MM.1S (cell line): ENCODE data around the gene FNDC1.

Source experiments
- DNase-seq: peaks from one replicate; pipeline ENCODE4 v3.0.0-alpha.2; 2015
- H2AFZ ChIP-seq: fragments of 300-600 bp; sonication (generic); 2 replicates; pipeline ENCODE4 v1.6.0; 2016; ENCODE audit warnings: antibody characterized with exemption, low read length
- H3F3A ChIP-seq: fragments of 300-600 bp; sonication (generic); 2 replicates; pipeline ENCODE4 v1.6.1; 2016; ENCODE audit warnings: mild to moderate bottlenecking, antibody characterized with exemption, low read length, moderate library complexity, mixed read lengths; ENCODE audit not compliant: insufficient read depth
- H3K27ac ChIP-seq: fragments of 300-600 bp; sonication (generic); 2 replicates; pipeline ENCODE4 v1.5.1; 2016; ENCODE audit warnings: mild to moderate bottlenecking, low read length
- H3K27me3 ChIP-seq: fragments of 300-600 bp; sonication (generic); replicated peaks from 2 replicates; pipeline ENCODE4 v1.6.0; 2016; ENCODE audit warnings: low read length; ENCODE audit not compliant: insufficient read depth
- H3K36me3 ChIP-seq: fragments of 300-600 bp; sonication (generic); replicated peaks from 2 replicates; pipeline ENCODE4 v1.6.1; 2016; ENCODE audit warnings: mild to moderate bottlenecking, low read length, mixed read lengths; ENCODE audit not compliant: insufficient read depth
- H3K4me1 ChIP-seq: fragments of 300-600 bp; sonication (generic); 2 replicates; pipeline ENCODE4 v1.6.1; 2016; ENCODE audit warnings: low read length, mixed read lengths
- H3K4me2 ChIP-seq: fragments of 300-600 bp; sonication (generic); 2 replicates; pipeline ENCODE4 v1.6.0; 2016; ENCODE audit warnings: low read depth, low read length
- H3K4me3 ChIP-seq: fragments of 300-600 bp; sonication (generic); 2 replicates; pipeline ENCODE4 v1.5.1; 2016; ENCODE audit warnings: low read length, mixed read lengths
- H3K79me2 ChIP-seq: fragments of 300-600 bp; sonication (generic); 2 replicates; pipeline ENCODE4 v1.6.1; 2016; ENCODE audit warnings: mixed run types, low read length, mixed read lengths
- H3K9ac ChIP-seq: fragments of 300-600 bp; sonication (generic); 2 replicates; pipeline ENCODE4 v1.6.1; 2016; ENCODE audit warnings: low read length, mixed read lengths
- H3K9me2 ChIP-seq: fragments of 300-600 bp; sonication (generic); replicated peaks from 2 replicates; pipeline ENCODE4 v1.6.1; 2016; ENCODE audit warnings: mild to moderate bottlenecking, low read length, mixed read lengths; ENCODE audit not compliant: insufficient read depth
- H3K9me3 ChIP-seq: fragments of 300-600 bp; sonication (generic); replicated peaks from 2 replicates; pipeline ENCODE4 v1.6.1; 2016; ENCODE audit warnings: mild to moderate bottlenecking, low read length, mixed read lengths; ENCODE audit not compliant: insufficient read depth
- H4K20me1 ChIP-seq: fragments of 300-600 bp; sonication (generic); 2 replicates; pipeline ENCODE4 v1.6.1; 2016; ENCODE audit warnings: mild to moderate bottlenecking, low read length, moderate library complexity, mixed read lengths; ENCODE audit not compliant: insufficient read depth
- EZH2 ChIP-seq: fragments of 300-600 bp; sonication (generic); optimal IDR thresholded peaks from 2 replicates; pipeline ENCODE3; 2017; ENCODE audit warnings: low read depth, mild to moderate bottlenecking, antibody characterized with exemption, low read length, mixed read lengths
- EZH2phosphoT487 ChIP-seq: fragments of 300-600 bp; sonication (generic); IDR thresholded peaks from 2 replicates; pipeline ENCODE4 v1.6.1; 2018; ENCODE audit warnings: antibody characterized with exemption, low read length
- TF ChIP-seq, protein P1 (sequence below): fragments of 300-600 bp; sonication (generic); IDR thresholded peaks from 2 replicates; pipeline ENCODE4 v1.5.1; 2016; ENCODE audit warnings: antibody characterized with exemption, low read length, mixed read lengths

FNDC1 gene

DNA sequence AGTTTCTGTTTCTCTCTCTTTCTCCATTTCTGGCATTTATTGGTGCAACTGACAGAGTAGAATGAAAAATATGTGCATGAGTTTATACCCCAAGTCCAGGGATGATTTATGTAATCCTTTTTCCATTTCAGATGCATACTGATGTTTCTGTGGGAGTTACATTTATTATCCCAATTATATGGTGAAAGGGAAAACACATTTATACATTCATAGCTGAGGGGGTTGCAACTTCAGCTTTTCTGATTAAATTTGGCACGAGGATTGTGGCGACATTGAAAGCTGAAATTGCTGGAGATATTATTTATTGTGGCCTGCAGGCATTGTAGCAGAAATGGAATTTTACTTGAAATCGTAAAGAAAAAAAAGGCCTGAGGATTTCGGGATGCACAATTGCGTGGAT is 31.5 kb upstream of the FNDC1 start:
- H3K79me2 ChIP-seq = no peaks in the 10 kb centered on the region
- no peak overlapping the region for H3K4me2 ChIP-seq
- H3K27me3 ChIP-seq = peaks cover 11% of the 10 kb centered on the region
- DNase-seq = no peak
- H3K9ac ChIP-seq = no peak overlapping the region
- no peaks in the 10 kb centered on the region for H3K9me2 ChIP-seq
- no peaks in the 10 kb centered on the region for H4K20me1 ChIP-seq
- H2AFZ ChIP-seq = no peak overlapping the region
- TF ChIP-seq EZH2phosphoT487 = no peak
- TF ChIP-seq, protein P1, sequence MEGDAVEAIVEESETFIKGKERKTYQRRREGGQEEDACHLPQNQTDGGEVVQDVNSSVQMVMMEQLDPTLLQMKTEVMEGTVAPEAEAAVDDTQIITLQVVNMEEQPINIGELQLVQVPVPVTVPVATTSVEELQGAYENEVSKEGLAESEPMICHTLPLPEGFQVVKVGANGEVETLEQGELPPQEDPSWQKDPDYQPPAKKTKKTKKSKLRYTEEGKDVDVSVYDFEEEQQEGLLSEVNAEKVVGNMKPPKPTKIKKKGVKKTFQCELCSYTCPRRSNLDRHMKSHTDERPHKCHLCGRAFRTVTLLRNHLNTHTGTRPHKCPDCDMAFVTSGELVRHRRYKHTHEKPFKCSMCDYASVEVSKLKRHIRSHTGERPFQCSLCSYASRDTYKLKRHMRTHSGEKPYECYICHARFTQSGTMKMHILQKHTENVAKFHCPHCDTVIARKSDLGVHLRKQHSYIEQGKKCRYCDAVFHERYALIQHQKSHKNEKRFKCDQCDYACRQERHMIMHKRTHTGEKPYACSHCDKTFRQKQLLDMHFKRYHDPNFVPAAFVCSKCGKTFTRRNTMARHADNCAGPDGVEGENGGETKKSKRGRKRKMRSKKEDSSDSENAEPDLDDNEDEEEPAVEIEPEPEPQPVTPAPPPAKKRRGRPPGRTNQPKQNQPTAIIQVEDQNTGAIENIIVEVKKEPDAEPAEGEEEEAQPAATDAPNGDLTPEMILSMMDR = no peak
- no peak for TF ChIP-seq EZH2
- H3F3A ChIP-seq = no peaks in the 10 kb centered on the region
- H3K9me3 ChIP-seq = no peaks in the 10 kb centered on the region
- H3K4me3 ChIP-seq = no peak overlapping the region
- no peaks in the 10 kb centered on the region for H3K36me3 ChIP-seq
- H3K27ac ChIP-seq = no peak overlapping the region
- no peaks in the 10 kb centered on the region for H3K4me1 ChIP-seq

DNA sequence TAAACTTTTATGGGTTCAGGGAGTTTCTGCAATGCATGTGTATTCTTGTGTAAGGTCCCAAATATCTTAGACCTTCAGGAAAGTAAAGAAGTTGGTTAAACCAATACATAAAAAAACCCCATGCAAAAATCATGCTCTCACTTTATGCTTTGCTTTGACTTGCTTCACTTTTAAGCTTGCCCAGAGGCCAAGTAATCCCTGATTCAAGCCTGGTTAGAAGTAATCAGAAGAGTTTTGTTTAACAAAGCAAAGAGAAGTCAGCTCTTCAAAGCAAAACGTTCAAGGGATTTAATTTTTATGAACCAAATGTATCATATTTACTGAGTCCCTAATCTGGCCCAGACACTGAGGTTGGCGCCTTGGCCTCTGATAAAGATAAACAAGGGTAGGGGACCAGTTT is 26.7 kb upstream of the FNDC1 start:
- Histone ChIP-seq H3K79me2 (no peaks in the 10 kb centered on the region), H3K4me3 (no peak overlapping the region), H3K9me3 (no peaks in the 10 kb centered on the region), H3K36me3 (no peaks in the 10 kb centered on the region), H3K9me2 (no peaks in the 10 kb centered on the region), H3K27ac (no peak overlapping the region), H3K27me3 (no peaks in the 10 kb centered on the region), H3K9ac (no peak overlapping the region), H4K20me1 (no peaks in the 10 kb centered on the region), H3K4me2 (no peak overlapping the region), H2AFZ (no peak overlapping the region), H3F3A (no peaks in the 10 kb centered on the region), H3K4me1 (no peaks in the 10 kb centered on the region)
- no peak for TF ChIP-seq EZH2phosphoT487
- no peak for DNase-seq

DNA sequence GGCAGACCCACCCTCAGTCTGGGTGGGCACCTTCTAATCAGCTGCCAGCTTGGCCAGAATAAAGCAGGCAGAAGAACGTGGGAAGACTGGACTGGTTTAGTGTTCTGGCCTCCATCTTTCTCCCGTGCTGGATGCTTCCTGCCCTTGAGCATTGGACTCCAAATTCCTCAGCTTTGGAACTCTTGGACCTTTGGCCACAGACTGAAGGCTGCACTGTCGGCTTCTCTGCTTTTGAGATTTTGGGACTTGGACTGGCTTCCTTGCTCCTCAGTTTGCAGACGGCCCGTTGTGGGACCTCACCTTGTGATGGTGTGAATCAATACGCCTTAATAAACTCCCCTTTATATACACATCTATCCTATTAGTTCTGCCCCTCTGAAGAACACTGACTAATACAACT is 20.6 kb upstream of the FNDC1 start:
- Histone ChIP-seq H3K9me3 (no peaks in the 10 kb centered on the region), H4K20me1 (no peaks in the 10 kb centered on the region), H3K4me2 (no peak overlapping the region), H3K79me2 (no peaks in the 10 kb centered on the region), H3K9me2 (no peaks in the 10 kb centered on the region), H3K4me3 (no peak overlapping the region), H3K9ac (no peak overlapping the region), H2AFZ (no peak overlapping the region), H3K36me3 (no peaks in the 10 kb centered on the region), H3F3A (no peaks in the 10 kb centered on the region), H3K27me3 (no peaks in the 10 kb centered on the region), H3K27ac (no peak overlapping the region), H3K4me1 (no peaks in the 10 kb centered on the region)
- no peak for DNase-seq
- TF ChIP-seq EZH2 = no peak
- TF ChIP-seq, protein P1 = no peak
- no peak for TF ChIP-seq EZH2phosphoT487

DNA sequence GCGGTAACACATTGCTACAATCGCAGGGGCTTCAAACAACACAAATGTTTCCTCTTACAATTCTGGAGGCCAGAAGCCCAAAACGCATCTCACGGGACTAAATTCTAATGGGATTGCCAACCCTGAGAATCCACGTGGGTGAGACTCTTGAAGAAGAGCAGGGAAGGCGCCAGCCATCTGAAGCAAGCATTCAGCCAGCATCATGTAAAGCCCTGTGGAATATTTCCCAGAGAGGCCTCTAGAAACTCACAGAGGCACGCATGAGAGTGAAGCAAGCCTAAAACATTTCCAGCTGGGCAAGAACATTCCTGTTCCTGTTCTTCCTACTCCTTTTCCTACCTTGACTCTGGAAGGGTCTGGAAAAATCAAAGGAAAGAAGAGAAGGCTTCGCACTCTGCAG is 19.6 kb upstream of the FNDC1 start:
- Histone ChIP-seq H3K9me3 (no peaks in the 10 kb centered on the region), H3F3A (no peaks in the 10 kb centered on the region), H3K4me1 (no peaks in the 10 kb centered on the region), H3K9ac (no peak overlapping the region), H4K20me1 (no peaks in the 10 kb centered on the region), H3K27ac (no peak overlapping the region), H3K27me3 (no peaks in the 10 kb centered on the region), H3K9me2 (no peaks in the 10 kb centered on the region), H2AFZ (no peak overlapping the region), H3K4me3 (no peak overlapping the region), H3K36me3 (no peaks in the 10 kb centered on the region), H3K4me2 (no peak overlapping the region), H3K79me2 (no peaks in the 10 kb centered on the region)
- DNase-seq = no peak
- TF ChIP-seq EZH2phosphoT487 (no peak), EZH2 (no peak)
- TF ChIP-seq, protein P1 = no peak
